ENCODE measurements around the gene DCLK2.

DCLK2 gene

DNA sequence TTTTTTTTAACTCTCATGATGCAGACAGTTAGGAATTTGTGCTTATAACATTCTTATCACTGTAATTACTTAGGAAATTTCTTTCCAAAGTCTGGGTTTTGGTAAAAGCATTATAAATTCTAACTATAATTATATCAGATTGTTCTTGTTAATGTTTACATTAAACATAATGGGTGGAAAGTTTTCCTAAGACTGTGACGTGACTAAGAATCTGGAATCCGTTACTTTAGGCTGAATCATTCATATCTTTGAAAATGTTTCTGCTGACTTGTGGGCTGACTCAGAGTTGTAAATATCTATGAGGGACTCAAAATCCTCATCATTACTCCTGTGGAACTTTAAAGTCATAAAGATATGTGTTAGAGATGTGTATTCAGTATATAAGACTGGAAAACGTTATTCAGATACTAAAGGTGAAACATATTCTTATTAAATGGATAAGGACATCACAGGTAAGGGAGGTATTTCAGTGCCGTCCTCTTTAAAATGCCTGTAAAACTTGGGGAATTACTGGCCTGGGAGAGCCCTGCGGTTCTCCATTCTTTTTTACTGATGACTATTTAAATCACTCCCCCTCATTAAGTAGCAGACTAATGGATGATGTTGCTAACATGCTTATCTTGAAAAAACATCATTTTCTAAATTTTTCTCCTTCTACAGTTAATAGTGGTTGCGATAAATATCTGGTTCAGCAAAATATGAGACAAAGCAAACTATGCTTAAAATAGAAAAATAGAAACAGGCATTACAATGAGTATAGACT, 159.0 kb downstream of the DCLK2 start:
- Histone ChIP-seq H3K4me2 (no peak overlapping the region), H3K27me3 (no peaks in the 10 kb centered on the region), H3K4me3 (no peak overlapping the region), H3K9me3 (no peaks in the 10 kb centered on the region), H3K27ac (no peak overlapping the region), H3K9ac (no peak overlapping the region), H4K20me1 (no peaks in the 10 kb centered on the region), H3K36me3 (peaks cover 40% of the 10 kb centered on the region), H3K4me1 (no peaks in the 10 kb centered on the region)
- no peak for TF ChIP-seq Cebpa-rat (IDR thresholded peaks at IDR 0.05)

DNA sequence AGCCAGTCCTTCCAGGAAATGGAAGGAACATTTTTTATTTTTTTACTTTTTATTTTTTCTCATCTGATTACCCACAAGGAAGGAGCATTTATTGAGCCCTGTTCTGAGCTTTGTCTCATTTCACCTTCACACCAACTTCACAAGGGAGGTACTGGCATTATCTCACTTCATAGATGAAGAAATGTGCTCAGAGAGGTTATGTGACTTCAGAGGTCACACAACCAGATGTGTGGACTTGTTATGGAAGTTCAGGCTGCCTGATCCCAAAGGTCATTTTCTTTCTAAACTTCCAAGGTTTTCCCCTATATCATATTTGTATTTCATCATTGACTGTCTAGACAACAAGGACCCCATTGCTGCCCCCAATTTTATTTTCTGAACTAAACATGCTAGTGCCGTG, 160.3 kb downstream of the DCLK2 start:
- H3K4me2 ChIP-seq: no peak overlapping the region
- no peak for TF ChIP-seq Cebpa-rat (IDR thresholded peaks at IDR 0.05)
- no peaks in the 10 kb centered on the region for H3K9me3 ChIP-seq

DNA sequence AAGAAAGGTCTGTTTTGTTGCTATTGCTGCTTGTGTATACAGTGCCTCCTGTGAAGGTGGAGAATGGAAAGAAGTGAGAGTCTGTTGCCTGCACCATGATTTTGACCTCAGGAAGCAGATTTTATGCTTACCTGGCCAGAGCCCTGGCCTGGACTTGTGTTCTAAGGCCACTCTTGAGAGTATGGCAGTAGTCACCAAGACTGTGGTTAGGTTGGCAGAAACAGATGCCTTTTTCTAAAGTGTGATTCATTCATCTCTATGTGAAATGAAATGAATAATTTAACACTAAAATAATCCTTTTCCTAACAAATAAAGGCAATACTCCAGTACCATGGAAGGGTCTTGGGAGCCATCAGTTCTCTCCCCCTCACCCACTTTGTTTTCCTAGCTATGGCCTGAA, 161.8 kb downstream of the DCLK2 start:
- Histone ChIP-seq H3K4me3 (no peak overlapping the region), H3K4me1 (no peaks in the 10 kb centered on the region), H3K27ac (no peak overlapping the region), H3K9me3 (no peaks in the 10 kb centered on the region), H3K4me2 (no peak overlapping the region), H3K9ac (no peak overlapping the region), H3K27me3 (no peaks in the 10 kb centered on the region), H4K20me1 (no peaks in the 10 kb centered on the region), H3K36me3 (peaks cover 14% of the 10 kb centered on the region; the same call in 1 of the 2 replicates)
- TF ChIP-seq Cebpa-rat (IDR thresholded peaks at IDR 0.05): no peak

More for the DNA sequence above, 160.3 kb downstream of the DCLK2 start:
- H3K27ac ChIP-seq: no peak overlapping the region
- H3K27me3 ChIP-seq: no peaks in the 10 kb centered on the region
- H3K4me1 ChIP-seq: no peaks in the 10 kb centered on the region
- H4K20me1 ChIP-seq: no peaks in the 10 kb centered on the region
- no peak overlapping the region for H3K4me3 ChIP-seq
- H3K9ac ChIP-seq: no peak overlapping the region
- peaks cover 27% of the 10 kb centered on the region for H3K36me3 ChIP-seq

DNA sequence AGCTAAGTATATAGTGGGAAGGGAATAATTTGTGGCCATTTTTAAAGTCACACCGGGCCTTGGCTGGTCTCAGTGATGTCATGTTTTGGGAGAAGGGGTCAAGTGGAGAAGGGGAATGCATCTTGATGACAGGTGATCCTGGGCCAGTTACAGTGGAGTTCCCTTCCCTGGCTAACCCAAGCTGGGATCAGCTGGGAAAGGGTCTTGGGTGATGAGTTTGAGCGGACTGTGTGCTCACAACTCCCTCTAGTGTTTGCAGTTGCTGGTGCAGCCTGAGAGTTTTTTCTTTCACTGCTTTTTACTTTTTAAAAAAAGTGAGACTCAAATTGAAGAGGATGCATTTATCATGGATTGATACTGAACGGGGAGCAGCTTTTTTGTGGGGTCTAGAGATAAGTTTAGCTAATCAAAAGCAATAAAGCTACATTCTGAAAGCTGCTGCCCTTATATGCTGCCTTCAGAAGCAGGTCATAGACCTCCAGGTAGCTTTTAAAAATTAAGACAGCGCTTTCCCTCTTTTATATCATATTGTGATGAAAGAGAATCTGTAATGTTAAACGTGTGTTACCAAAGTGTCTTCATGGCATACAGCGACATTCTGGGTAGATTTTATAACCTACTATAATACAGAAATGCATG, 164.7 kb downstream of the DCLK2 start:
- Histone ChIP-seq H3K4me3 (no peak overlapping the region), H4K20me1 (no peaks in the 10 kb centered on the region), H3K9me3 (no peaks in the 10 kb centered on the region), H3K27ac (no peak overlapping the region), H3K9ac (no peak overlapping the region), H3K36me3 (peaks cover 13% of the 10 kb centered on the region; the same call in 1 of the 2 replicates), H3K4me2 (no peak overlapping the region), H3K27me3 (no peaks in the 10 kb centered on the region), H3K4me1 (no peaks in the 10 kb centered on the region)
- no peak for TF ChIP-seq Cebpa-rat (IDR thresholded peaks at IDR 0.05)

DNA sequence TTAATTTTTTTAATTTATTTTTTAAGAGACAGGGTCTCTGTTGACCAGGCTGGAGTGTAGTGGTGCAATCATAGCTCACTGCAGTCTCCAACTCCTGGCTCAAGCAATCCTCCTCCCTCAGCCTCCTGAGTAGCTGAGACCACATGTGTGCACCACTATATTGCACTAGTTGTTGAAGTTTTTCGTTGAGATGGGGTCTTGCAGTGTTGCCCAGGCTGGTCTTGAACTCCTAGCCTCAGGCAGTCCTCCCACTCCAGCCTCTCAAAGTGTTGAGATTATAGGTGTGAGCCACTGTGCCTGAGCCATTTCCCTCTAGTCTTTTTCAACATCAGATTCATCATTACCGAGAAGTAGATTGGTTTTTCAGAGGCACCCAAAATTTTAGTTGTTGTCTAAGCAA, 165.7 kb downstream of the DCLK2 start:
- H3K9ac ChIP-seq: no peak overlapping the region
- no peak overlapping the region for H3K27ac ChIP-seq
- H3K4me1 ChIP-seq: no peaks in the 10 kb centered on the region
- H3K4me3 ChIP-seq: no peak overlapping the region
- H3K36me3 ChIP-seq: peaks cover 23% of the 10 kb centered on the region; the same call in 1 of the 2 replicates
- no peak for TF ChIP-seq Cebpa-rat (IDR thresholded peaks at IDR 0.05)
- no peak overlapping the region for H3K4me2 ChIP-seq
- H3K9me3 ChIP-seq: no peaks in the 10 kb centered on the region
- no peaks in the 10 kb centered on the region for H4K20me1 ChIP-seq
- H3K27me3 ChIP-seq: no peaks in the 10 kb centered on the region

DNA sequence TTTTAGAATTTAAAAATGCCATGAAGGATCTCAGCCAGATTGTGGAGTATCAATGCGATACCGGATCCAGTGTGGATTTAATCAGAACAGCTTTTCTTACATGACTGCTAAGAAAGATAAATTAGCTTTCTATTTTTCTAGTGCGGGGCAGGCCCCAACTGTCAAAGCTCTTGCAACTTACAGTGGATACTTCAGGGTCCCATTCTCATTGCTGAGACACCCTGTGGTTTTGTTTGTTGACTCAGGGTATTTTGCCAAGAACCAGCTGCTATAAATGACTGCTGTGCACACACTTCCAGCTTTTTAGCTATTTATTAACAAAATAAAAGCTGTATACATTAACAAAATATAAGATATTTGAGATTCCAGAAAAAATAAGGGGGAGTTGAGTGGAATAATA, 166.4 kb downstream of the DCLK2 start:
- H3K4me1 ChIP-seq: no peaks in the 10 kb centered on the region
- H3K27me3 ChIP-seq: no peaks in the 10 kb centered on the region
- no peak for TF ChIP-seq Cebpa-rat (IDR thresholded peaks at IDR 0.05)
- no peaks in the 10 kb centered on the region for H3K9me3 ChIP-seq
- H3K4me2 ChIP-seq: no peak overlapping the region
- no peak overlapping the region for H3K4me3 ChIP-seq
- no peaks in the 10 kb centered on the region for H4K20me1 ChIP-seq
- no peak overlapping the region for H3K27ac ChIP-seq
- peaks cover 25% of the 10 kb centered on the region; the same call in 1 of the 2 replicates for H3K36me3 ChIP-seq
- no peak overlapping the region for H3K9ac ChIP-seq

DNA sequence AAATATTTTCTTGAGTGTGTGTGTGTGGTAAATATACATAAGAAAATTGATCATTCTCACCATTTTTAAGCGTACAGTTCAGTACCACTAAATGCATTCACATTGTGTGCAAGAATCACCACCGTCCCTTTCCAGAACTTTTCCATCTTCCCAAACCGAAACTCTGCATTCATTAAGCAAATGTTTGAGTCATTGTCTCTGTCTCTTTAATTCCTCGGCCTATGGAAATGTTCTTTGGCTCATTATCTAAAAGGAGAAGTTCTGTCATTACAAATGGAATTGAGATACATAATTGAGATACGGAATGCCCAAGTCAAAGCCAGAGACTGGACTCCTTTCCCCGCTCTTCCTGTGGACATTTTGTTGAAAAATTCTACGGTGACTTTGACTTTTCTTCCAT, 168.9 kb downstream of the DCLK2 start:
- Histone ChIP-seq H3K27me3 (no peaks in the 10 kb centered on the region), H3K4me2 (no peak overlapping the region), H3K9ac (no peak overlapping the region), H4K20me1 (no peaks in the 10 kb centered on the region), H3K9me3 (no peaks in the 10 kb centered on the region), H3K4me3 (no peak overlapping the region), H3K36me3 (peaks cover 18% of the 10 kb centered on the region; the same call in 1 of the 2 replicates), H3K27ac (no peak overlapping the region), H3K4me1 (no peaks in the 10 kb centered on the region)
- no peak for TF ChIP-seq Cebpa-rat (IDR thresholded peaks at IDR 0.05)

DNA sequence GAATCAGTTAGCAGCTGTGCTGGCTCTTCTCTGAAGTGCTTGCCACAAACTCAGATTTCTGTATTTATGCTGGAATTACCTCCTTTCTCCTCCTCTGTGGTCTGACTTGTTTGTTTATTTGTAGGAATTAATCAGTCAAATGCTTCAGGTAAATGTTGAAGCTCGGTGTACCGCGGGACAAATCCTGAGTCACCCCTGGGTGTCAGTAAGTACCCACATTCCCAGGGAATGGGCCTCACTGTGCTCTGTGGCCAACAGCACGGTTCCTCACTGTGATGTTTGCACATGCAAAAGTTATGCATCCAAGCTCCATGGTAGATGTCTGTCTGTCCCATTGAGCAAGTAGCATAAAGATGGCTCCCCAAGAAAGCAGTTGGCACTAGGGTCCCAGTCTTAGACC, 169.9 kb downstream of the DCLK2 start:
- Histone ChIP-seq H4K20me1 (no peaks in the 10 kb centered on the region), H3K4me1 (no peaks in the 10 kb centered on the region), H3K27me3 (no peaks in the 10 kb centered on the region), H3K9me3 (no peaks in the 10 kb centered on the region), H3K9ac (no peak overlapping the region), H3K36me3 (peaks cover 18% of the 10 kb centered on the region; the same call in 1 of the 2 replicates), H3K4me2 (no peak overlapping the region), H3K27ac (no peak overlapping the region), H3K4me3 (no peak overlapping the region)
- no peak for TF ChIP-seq Cebpa-rat (IDR thresholded peaks at IDR 0.05)

DNA sequence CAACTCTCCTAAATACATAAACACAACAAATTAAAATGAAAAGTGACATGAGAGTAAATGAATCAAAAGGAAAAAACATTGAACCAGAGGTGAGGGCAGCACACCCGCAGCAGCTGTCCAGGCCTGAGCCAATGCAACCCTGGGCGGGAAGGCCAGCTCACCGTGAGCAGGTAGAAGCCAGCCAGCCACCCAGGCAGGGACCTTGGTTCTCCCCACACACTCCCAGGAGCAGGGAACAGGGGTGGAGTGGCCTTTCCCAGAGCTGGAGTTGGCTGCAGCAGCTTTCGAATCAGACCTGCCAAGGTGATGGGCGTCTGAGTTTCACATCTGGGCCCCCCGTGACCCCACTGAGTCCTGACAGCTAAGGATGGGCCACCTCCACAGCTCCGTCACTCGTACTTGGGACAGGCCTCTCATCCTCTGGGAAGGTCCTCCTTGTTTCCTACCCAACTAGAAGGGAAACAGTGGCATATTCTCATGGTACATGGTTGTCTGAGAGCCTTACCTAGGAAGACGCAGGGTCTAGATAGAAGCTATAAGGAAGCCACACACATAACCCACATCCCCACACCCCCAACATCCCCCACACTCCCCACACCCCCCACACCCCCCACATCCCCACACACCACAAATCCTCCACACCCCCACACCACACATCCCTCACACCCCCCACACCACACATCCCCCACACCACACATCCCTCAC, 172.2 kb downstream of the DCLK2 start:
- Histone ChIP-seq H4K20me1 (no peaks in the 10 kb centered on the region), H3K36me3 (peaks cover 18% of the 10 kb centered on the region; the same call in 1 of the 2 replicates), H3K9ac (no peak overlapping the region), H3K4me2 (no peak overlapping the region), H3K27me3 (no peaks in the 10 kb centered on the region), H3K4me1 (no peaks in the 10 kb centered on the region; the same call in 1 of the 2 replicates), H3K4me3 (no peak overlapping the region), H3K27ac (no peak overlapping the region), H3K9me3 (no peaks in the 10 kb centered on the region)
- no peak for TF ChIP-seq Cebpa-rat (IDR thresholded peaks at IDR 0.05)

Measured in BLaER1 (cell line).